Measurements from ENCODE around the gene PTPN21. TPM values are rescaled to one million over a fixed set of nuclear protein-coding genes. Genes with fewer than 3 reads are reported as not detected.

Gene PTPN21
- total and polyA plus RNA-seq, 4 donors: 2.1 to 7.2 (median 3.1) TPM

DNA sequence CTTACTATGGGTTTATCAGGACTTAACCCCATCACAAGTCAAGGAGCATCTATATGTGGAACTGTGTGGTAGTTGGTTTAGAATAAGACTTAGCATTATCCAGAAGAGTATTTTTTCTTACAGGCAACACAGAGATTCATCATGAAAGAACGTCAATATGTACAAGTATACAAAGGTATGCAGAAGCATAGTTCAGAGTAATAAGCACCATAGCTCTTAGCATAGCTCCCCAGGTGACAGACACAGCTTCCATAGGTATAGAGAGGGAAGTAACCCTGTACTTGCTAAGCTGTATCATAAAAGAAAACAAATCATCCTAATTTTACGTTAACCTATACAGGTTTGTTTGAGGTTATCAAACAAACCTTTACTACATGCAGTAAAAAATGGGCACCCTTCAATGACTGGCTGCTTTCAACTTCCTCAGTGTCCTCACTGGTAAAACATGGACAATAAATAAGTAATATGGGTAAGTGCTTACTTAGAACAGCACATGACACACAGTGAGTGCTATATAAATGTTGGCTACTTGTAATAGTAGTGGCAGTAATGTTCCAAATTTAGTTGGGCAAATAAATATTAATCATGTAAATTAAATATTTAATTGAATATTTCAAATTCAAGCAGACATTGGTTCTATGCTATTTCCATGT, 50.9 kb downstream of the PTPN21 start:
- no peaks in the 10 kb centered on the region for H3K4me1 ChIP-seq (ENCODE audit: control insufficient read depth in 4 of 4, insufficient read depth in 4 of 4, low read length in 3 of 4)
- no peak overlapping the region for H3K4me3 ChIP-seq (ENCODE audit: low read depth in 1 of 3, low read length in 3 of 3)
- TF ChIP-seq ATF3 (IDR thresholded peaks at IDR 0.05) (no peak), HNF4A (conservative IDR thresholded peaks at IDR 0.05) (no peak), MAX (IDR thresholded peaks at IDR 0.05) (no peak), CTCF (IDR thresholded peaks at IDR 0.05; ENCODE audit: low read depth, low read length, missing input control) (no peak), RAD21 (IDR thresholded peaks at IDR 0.05) (no peak), GABPA (IDR thresholded peaks at IDR 0.05 in 1 of 2, conservative IDR thresholded peaks at IDR 0.05 in 1 of 2) (no peak), FOXA1 (IDR thresholded peaks at IDR 0.05) (no peak), JUND (IDR thresholded peaks at IDR 0.05) (no peak), REST (IDR thresholded peaks at IDR 0.05) (no peak), HNF4G (IDR thresholded peaks at IDR 0.05) (no peak), FOXA2 (IDR thresholded peaks at IDR 0.05) (no peak), RXRA (IDR thresholded peaks at IDR 0.05) (no peak), YY1 (IDR thresholded peaks at IDR 0.05) (no peak)
- H3K36me3 ChIP-seq (ENCODE audit: control insufficient read depth in 4 of 4, insufficient read depth in 3 of 4, low read depth in 1 of 4, low read length in 3 of 4): peaks cover 3 to 32% (median 15%) of the 10 kb centered on the region in 4 donors
- no peak for DNase-seq (ENCODE audit: low spot score)
- no peaks in the 10 kb centered on the region for H3K9me3 ChIP-seq (ENCODE audit: control insufficient read depth in 4 of 4, low read length in 3 of 4)
- H3K27me3 ChIP-seq (ENCODE audit: control insufficient read depth in 4 of 4, insufficient read depth in 4 of 4, low read length in 3 of 4): no peaks in the 10 kb centered on the region
- H3K27ac ChIP-seq (ENCODE audit: low read depth in 1 of 2, low read length in 2 of 2): no peak overlapping the region
- 89% methylated on average over 2 of the region's 2 CpGs for WGBS
- no peak overlapping the region for H3K9ac ChIP-seq (ENCODE audit: low read depth in 1 of 2, low read length in 2 of 2)

- no peaks in the 10 kb centered on the region for H3K27me3 ChIP-seq (ENCODE audit: control insufficient read depth in 4 of 4, insufficient read depth in 4 of 4, low read length in 3 of 4)
- H3K27ac ChIP-seq (ENCODE audit: low read depth in 1 of 2, low read length in 2 of 2): no peak overlapping the region
- H3K9me3 ChIP-seq (ENCODE audit: control insufficient read depth in 4 of 4, low read length in 3 of 4): no peaks in the 10 kb centered on the region
- H3K4me1 ChIP-seq (ENCODE audit: control insufficient read depth in 4 of 4, insufficient read depth in 4 of 4, low read length in 3 of 4): no peaks in the 10 kb centered on the region
- no peak for TF ChIP-seq ATF3 (IDR thresholded peaks at IDR 0.05)
- no peak for TF ChIP-seq RAD21 (IDR thresholded peaks at IDR 0.05)
- no peak for TF ChIP-seq RXRA (IDR thresholded peaks at IDR 0.05)
- no peak for TF ChIP-seq SP1 (IDR thresholded peaks at IDR 0.05)
- no peak for TF ChIP-seq MAX (IDR thresholded peaks at IDR 0.05)
- no peak for TF ChIP-seq CTCF (IDR thresholded peaks at IDR 0.05; ENCODE audit: low read depth, low read length, missing input control)
- TF ChIP-seq YY1 (IDR thresholded peaks at IDR 0.05): no peak
- TF ChIP-seq REST (IDR thresholded peaks at IDR 0.05): no peak
- no peak for TF ChIP-seq EGR1 (IDR thresholded peaks at IDR 0.05; ENCODE audit: low read depth in 2 of 2)
- no peak for TF ChIP-seq FOXA1 (IDR thresholded peaks at IDR 0.05)
- WGBS: 94% methylated on average over 4 of the region's 4 CpGs
- DNase-seq (ENCODE audit: low spot score): no peak
- peaks cover 3 to 32% (median 15%) of the 10 kb centered on the region in 4 donors for H3K36me3 ChIP-seq (ENCODE audit: control insufficient read depth in 4 of 4, insufficient read depth in 3 of 4, low read depth in 1 of 4, low read length in 3 of 4)
- no peak overlapping the region for H3K4me3 ChIP-seq (ENCODE audit: low read depth in 1 of 3, low read length in 3 of 3)
- H3K9ac ChIP-seq (ENCODE audit: low read depth in 1 of 2, low read length in 2 of 2): no peak overlapping the region
Observed at GRCh38 chr14:88502740-88503139, 52.1 kb downstream of the PTPN21 start.
